Measurements from ENCODE around the gene LRRFIP2. TPM values are rescaled to one million over a fixed set of nuclear protein-coding genes. Genes with fewer than 3 reads are reported as not detected.

The LRRFIP2 gene
- 53.7 to 63.5 TPM (median 57.3 TPM) in 5 replicates for total RNA-seq (2022; extraction: Qiagen RNA extraction)

GRCh38 chr3:37174532-37175126 is at the start of gene LRRFIP2:
LRRFIP2 (minus strand) TSS chr3:37174582; CDS start chr3:37148983, 25,599 bp downstream.

Other genes with a start within 250 kb of the LRRFIP2 start
- 1.1 to 1.7 TPM (median 1.2 TPM) in 5 replicates for gene TRANK1, start 229.5 kb downstream of the LRRFIP2 start, total RNA-seq (2022; extraction: Qiagen RNA extraction)
- gene EPM2AIP1, start 181.5 kb downstream of the LRRFIP2 start, total RNA-seq (2022; extraction: Qiagen RNA extraction) = 4.6 to 6.3 TPM (median 5.3 TPM) in 5 replicates
- 29.5 to 38.6 TPM (median 31.8 TPM) in 5 replicates for gene MLH1, start 181.1 kb downstream of the LRRFIP2 start, total RNA-seq (2022; extraction: Qiagen RNA extraction)
- gene GOLGA4, start 68.7 kb upstream of the LRRFIP2 start, total RNA-seq (2022; extraction: Qiagen RNA extraction) = 25.1 to 31.2 TPM (median 29.2 TPM) in 5 replicates